ENCODE data around the gene TMEM184C. TPM values are rescaled to one million over a fixed set of nuclear protein-coding genes. Genes with fewer than 3 reads are reported as not detected.

Gene TMEM184C
- total RNA-seq, 1 experiment from 2014 or later: 22.5 TPM

Other genes with a start within 250 kb of the TMEM184C start
- 0.36 and 0.39 TPM in 2 replicates for gene EDNRA, start 136.3 kb upstream of the TMEM184C start, total RNA-seq (2014; rRNA removed; shearing (Covaris generic))
- gene PRMT9, start 66.8 kb downstream of the TMEM184C start, total RNA-seq (2014; rRNA removed; shearing (Covaris generic)): 6.0 and 6.5 TPM in 2 replicates
- gene ARHGAP10, start 114.7 kb downstream of the TMEM184C start, total RNA-seq (2014; rRNA removed; shearing (Covaris generic)): 16.1 and 16.9 TPM in 2 replicates

All from RPMI7951 (cell line).